ENCODE measurements around the gene HOXA6. TPM values are rescaled to one million over a fixed set of nuclear protein-coding genes. Genes with fewer than 3 reads are reported as not detected.

Gene HOXA6
- total RNA-seq, 1 donor from 2014 or later, result not detected

GRCh38 chr7:27185854-27186667 lies 38.5 kb upstream of the HOXA6 start:
- intact Hi-C loops (cut with DNase I), result no loop called here
- no peak for ATAC-seq (ENCODE audit: poor library complexity)
- no peak for DNase-seq

GRCh38 chr7:27185013-27185853 lies 37.7 kb upstream of the HOXA6 start, which contains the start of gene HOXA11:
Gene HOXA11, minus strand, starts transcription at chr7:27185232. Its CDS starts 88 bp downstream, at chr7:27185144.
- DNase-seq (no peak), ATAC-seq (ENCODE audit: poor library complexity) (no peak)
- intact Hi-C loops (cut with DNase I), result no loop called here

- intact Hi-C loops (cut with DNase I), result no loop called here
- DNase-seq, result no peak
- peak; percentile 18 for ATAC-seq (ENCODE audit: poor library complexity)
These were observed 36.9 kb upstream of the HOXA6 start for GRCh38 chr7:27184337-27185012.

GRCh38 chr7:27183682-27184336 lies 36.2 kb upstream of the HOXA6 start:
- DNase-seq (no peak), ATAC-seq (ENCODE audit: poor library complexity) (no peak)
- intact Hi-C loops (cut with DNase I), result no loop called here

- DNase-seq, result no peak
- intact Hi-C loops (cut with DNase I), result no loop called here
- ATAC-seq (ENCODE audit: poor library complexity), result no peak
These were observed 35.5 kb upstream of the HOXA6 start for GRCh38 chr7:27182861-27183681.

- ATAC-seq (ENCODE audit: poor library complexity) (no peak), DNase-seq (no peak)
These were observed 34.8 kb upstream of the HOXA6 start for GRCh38 chr7:27182285-27182841.

GRCh38 chr7:27181795-27182275 lies 34.3 kb upstream of the HOXA6 start:
- intact Hi-C loops (cut with DNase I), result no loop called here
- DNase-seq, result no peak
- no peak for ATAC-seq (ENCODE audit: poor library complexity)

More at GRCh38 chr7:27182285-27182841, 34.8 kb upstream of the HOXA6 start:
- intact Hi-C loops (cut with DNase I), result no loop called here

- no peak for ATAC-seq (ENCODE audit: poor library complexity)
- DNase-seq, result no peak
- intact Hi-C loops (cut with DNase I), result no loop called here
These were observed 33.2 kb upstream of the HOXA6 start for GRCh38 chr7:27180431-27181420.

GRCh38 chr7:27179503-27180430 lies 32.2 kb upstream of the HOXA6 start:
- ATAC-seq (ENCODE audit: poor library complexity) (peak; percentile 74), DNase-seq (peak; percentile 78)
- intact Hi-C loops (cut with DNase I), result no loop called here

- no peak for DNase-seq
- intact Hi-C loops (cut with DNase I), result no loop called here
- ATAC-seq (ENCODE audit: poor library complexity), result no peak
These were observed 31.5 kb upstream of the HOXA6 start for GRCh38 chr7:27179030-27179429.

GRCh38 chr7:27178366-27178765 lies 30.8 kb upstream of the HOXA6 start:
- intact Hi-C loops (cut with DNase I), result no loop called here
- ATAC-seq (ENCODE audit: poor library complexity), result no peak
- DNase-seq, result no peak

- no peak for ATAC-seq (ENCODE audit: poor library complexity)
- DNase-seq, result no peak
- intact Hi-C loops (cut with DNase I), result no loop called here
These were observed 30.3 kb upstream of the HOXA6 start for GRCh38 chr7:27177795-27178320.

GRCh38 chr7:27176962-27177794 lies 29.6 kb upstream of the HOXA6 start:
- no peak for DNase-seq
- ATAC-seq (ENCODE audit: poor library complexity), result no peak
- intact Hi-C loops (cut with DNase I), result no loop called here

GRCh38 chr7:27176524-27176845 lies 28.9 kb upstream of the HOXA6 start:
- no peak for ATAC-seq (ENCODE audit: poor library complexity)
- DNase-seq, result no peak
- intact Hi-C loops (cut with DNase I), result no loop called here

All from Right ventricle myocardium superior (tissue), 1 donor.